T-helper 1 cell treated with Interleukin-12 subunit alpha and Interleukin-12 subunit beta and Interleukin-4 antibody, amounts not matched to agents 30 ng/mL and 1 ng/mL, for 36 hours (primary cell): ENCODE data around the gene ABTB2. TPM values are rescaled to one million over a fixed set of nuclear protein-coding genes. Genes with fewer than 3 reads are reported as not detected.

Source experiments
- intact Hi-C: fragments of 100-400 bp; cut with micrococcal nuclease; formaldehyde crosslinking; loops from one replicate; pipeline ENCODE4 v1.15.1; 2024
- total RNA-seq: library from RNA; stranded (reverse); gene quantifications from 2 replicates; pipeline ENCODE4 v1.2.3, GENCODE V29; 2022

ABTB2 gene
- total RNA-seq, 1 donor from 2014 or later: 8.3 TPM

DNA sequence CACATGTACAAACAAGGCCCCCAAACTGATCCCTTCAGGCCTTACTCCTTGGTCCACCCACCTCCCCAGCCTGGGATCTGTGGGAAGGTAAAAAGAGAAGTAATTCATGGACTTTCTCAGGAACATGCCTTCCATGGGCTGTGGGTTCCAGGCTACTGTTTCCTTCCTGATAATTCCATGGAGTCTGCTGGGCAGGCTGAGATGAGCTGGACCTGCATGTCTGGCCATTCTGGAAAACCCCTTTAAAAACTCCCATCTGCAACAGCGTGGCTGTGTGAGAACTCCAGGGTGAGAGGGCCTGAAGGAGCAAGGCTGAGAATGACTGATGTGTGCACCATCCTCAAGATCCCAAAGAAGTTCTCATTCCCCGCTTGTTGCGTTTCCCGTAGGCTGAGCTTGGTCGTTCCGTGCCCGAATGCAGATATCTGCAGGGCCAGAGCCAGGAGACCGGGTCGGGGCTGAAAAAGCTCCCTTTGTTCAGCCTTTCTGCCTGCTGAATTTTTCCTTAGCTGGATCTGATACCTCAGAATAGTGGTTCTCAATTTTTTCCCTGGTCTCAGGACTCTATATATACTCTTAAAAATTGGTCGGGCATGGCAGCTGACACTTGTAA is 179.5 kb downstream of the ABTB2 start:
- intact Hi-C loops: loop anchor here (5.0 kb wide), 1 partner anchor 371 kb away; no protein-coding TSS in a partner anchor

- intact Hi-C loops: loop anchor here (5.0 kb wide), 1 partner anchor 369 kb away; no protein-coding TSS in a partner anchor
These were observed 181.0 kb downstream of the ABTB2 start for GRCh38 chr11:34176751-34177209.

GRCh38 chr11:34175284-34176019 is 182.4 kb downstream of the ABTB2 start:
- intact Hi-C loops: loop anchor here (2.0 to 5.0 kb wide), 2 partner anchors 71 to 368 kb away; partner anchors contain the start of gene NAT10

DNA sequence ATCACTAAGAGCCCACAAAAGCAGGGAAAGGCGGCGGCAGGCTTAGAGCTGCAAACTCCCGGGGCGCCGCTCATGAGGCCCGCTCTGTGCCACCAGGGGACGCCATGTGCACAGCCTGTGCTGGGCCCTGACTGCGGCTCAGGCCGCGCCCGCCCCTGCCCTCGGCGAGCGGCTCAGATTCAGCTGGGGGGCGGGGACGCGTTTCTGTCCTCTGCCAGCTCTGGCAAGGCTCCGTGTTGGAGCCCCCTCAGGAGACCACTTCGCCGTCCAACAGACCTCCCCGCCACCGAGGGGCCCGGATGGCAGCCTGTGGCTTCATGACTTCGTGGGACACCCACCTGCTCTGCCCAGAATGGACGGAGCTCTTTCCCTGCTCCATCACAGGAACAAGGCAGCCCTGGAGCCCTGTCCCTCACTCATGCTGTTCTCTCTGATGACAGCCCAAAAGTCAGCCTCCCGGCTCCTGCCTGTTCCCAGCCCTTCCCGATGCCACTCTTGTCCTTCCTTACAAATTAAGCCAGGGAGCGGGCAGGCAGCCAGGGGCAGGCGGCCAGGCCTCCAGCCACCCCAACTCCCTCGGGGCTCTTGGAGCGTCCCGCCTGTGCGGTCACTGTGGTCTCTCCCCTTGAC is 183.3 kb downstream of the ABTB2 start:
- intact Hi-C loops: loop anchor here (1.0 to 5.0 kb wide), 10 partner anchors 61 to 367 kb away; partner anchors contain the start of genes CAPRIN1, CAT and NAT10

DNA sequence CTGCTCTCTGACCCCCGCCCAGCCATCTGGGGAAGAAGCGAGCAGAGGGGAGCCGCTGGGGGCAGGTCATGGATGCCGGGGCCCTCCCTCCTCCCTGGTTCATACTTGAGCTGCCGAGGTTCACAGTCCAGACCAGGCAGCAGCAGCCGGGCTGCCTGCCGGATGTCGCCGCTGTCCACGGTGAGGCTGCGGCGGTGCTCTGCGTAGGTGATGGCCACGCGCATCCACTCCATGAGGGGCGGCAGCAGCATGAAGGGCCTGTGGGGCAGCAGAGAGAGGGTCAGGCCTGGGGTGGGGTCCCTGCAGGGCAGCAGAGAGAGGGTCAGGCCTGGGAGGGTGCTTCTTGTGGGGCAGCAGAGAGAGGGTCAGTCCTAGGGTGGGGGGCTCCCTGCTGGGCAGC is 184.8 kb downstream of the ABTB2 start:
- intact Hi-C loops: no loop called here

DNA sequence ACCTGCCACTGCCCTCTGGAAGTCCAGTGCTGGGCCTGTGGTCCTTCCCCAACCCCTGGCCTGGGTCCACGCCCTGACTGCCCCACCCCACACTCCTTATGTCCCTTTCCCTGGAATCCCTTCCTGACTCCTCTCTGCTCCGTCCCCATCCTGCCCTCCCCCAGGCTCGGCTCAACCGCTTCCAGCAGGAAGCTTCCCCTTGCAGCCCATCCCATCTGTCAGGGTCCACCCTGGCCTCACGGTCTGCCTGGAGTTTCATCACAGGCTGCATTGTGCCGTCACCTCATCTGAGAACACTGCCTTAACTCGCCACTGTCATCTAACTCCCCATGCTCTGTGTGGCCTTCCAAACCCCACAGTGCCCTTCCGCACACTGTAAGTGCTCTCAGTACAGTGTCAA is 188.1 kb downstream of the ABTB2 start:
- intact Hi-C loops: no loop called here

DNA sequence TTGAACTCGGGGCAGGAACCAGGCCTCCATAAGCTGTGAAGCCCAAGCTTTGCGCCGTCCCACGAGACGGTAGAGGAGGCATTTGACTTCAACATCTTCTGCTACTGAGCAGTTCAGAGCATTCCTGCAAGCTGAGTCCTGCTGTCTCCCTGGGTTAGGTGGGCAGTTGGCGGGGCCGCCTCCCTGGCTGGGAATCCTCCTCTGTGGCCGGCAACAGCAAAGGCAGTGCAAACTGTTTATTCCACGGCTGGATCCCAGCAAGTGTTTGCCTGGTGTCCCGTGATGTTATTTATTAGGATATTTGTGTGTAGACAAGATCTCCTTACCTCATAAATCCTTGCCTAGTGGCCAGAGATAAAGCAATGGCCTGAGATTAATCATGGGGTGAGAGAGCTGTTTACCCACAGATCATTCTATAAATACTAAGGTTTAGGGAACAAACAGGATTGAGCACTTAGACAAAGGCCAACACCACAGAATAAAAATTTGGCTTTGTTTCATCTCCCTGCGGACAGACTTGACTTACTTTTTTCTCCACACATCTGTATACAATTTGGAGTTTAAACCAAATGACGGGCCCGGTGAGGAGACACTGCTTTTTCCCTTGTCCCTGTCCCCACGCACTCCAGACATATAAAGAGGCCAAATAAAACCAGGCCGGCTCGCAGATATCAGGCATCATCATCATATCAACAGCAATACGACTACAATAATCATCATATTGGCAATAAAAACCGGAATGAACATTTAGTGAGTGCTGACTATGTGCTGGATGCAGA is 189.0 kb downstream of the ABTB2 start:
- intact Hi-C loops: no loop called here

DNA sequence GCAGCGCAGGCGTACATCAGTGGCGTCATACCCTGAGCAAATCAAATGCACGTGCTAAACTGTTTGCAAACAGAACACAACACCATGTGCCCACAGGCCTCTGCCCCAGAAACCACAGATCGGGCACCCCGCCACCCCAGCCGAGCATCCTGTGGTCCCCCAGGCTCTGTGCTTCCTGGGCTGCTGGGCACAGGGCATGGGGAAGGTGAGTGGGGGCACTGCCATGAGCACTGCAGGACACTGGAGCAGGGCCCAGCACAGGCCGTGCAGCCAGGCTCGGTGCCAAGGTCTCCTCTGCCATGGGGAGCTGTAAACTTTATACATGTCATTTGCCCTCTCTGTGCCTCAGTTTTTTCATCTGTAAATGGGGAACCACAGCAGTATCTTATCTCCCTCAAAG is 189.8 kb downstream of the ABTB2 start:
- intact Hi-C loops: no loop called here

GRCh38 chr11:34166806-34167740 is 190.7 kb downstream of the ABTB2 start:
- intact Hi-C loops: no loop called here

- intact Hi-C loops: no loop called here
These were observed 191.8 kb downstream of the ABTB2 start for GRCh38 chr11:34165786-34166555.

GRCh38 chr11:34165121-34165520 is 192.7 kb downstream of the ABTB2 start:
- intact Hi-C loops: no loop called here

GRCh38 chr11:34162856-34163255 is 195.0 kb downstream of the ABTB2 start:
- intact Hi-C loops: no loop called here

- intact Hi-C loops: no loop called here
These were observed 195.4 kb downstream of the ABTB2 start for GRCh38 chr11:34162493-34162820.

- intact Hi-C loops: no loop called here
These were observed 195.9 kb downstream of the ABTB2 start for GRCh38 chr11:34161812-34162492.

DNA sequence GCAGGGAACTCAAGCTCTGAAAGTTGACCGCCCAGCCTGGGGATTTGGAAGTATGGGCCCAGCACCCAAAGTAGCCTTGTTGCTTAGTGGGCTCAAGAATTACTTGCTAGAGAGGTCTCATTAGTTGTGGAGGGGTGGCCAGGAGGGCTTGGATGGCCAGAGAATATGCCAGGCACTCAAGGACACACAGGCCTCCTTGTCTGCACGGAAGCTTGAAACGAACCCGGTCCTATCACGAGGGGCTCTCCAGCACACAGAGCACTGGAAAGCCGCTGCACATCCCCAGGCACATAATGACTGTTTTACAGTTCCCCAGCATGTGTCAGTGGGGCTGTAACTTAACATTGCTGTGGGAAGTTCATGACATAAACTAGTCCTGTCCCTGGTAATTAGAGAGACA is 196.4 kb downstream of the ABTB2 start:
- intact Hi-C loops: no loop called here

GRCh38 chr11:34160791-34161190 is 197.0 kb downstream of the ABTB2 start:
- intact Hi-C loops: no loop called here

- intact Hi-C loops: no loop called here
These were observed 197.6 kb downstream of the ABTB2 start for GRCh38 chr11:34160049-34160721.

DNA sequence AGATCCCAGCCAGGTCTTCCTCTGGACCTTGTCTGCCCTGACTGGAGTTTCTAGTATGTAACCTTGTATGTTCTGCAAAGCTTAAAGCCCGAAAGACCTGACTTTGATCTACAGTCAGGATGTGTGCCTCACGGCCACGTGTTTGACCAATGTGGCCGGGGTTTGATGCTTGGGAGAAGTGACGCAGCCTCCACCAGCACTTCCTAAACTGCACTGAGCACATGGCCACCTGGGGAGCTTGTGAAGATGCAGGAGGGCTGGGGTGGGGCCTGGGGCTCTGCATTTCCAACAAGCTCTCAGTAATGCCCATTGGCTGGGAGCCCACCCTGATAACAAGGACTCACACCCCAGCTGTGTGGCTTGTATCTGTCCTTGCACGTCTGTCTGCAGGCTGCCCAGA is 199.1 kb downstream of the ABTB2 start:
- intact Hi-C loops: loop anchor here (5.0 kb wide), 1 partner anchor 161 kb away; no protein-coding TSS in a partner anchor
